ENCODE data around the gene KIF2B.
"Not testable (repeated sequence)": the region's sequence is repeated elsewhere in the genome, so short reads cannot be mapped to it uniquely, and the experiment has no call there.

Gene KIF2B

GRCh38 chr17:53822764-53823163 is at the start of gene KIF2B:
KIF2B (plus strand) TSS chr17:53822927; CDS start chr17:53823034, 107 bp downstream.
- no peak for DNase-seq (ENCODE audit: low read depth in 3 of 3)

GRCh38 chr17:53780320-53780719 is 42.4 kb upstream of the KIF2B start:
- DNase-seq (ENCODE audit: low read depth in 3 of 3), result no peak

- no peak for DNase-seq (ENCODE audit: low read depth in 3 of 3)
Observed at GRCh38 chr17:53791551-53791950, 31.2 kb upstream of the KIF2B start.

GRCh38 chr17:53792451-53792850 is 30.3 kb upstream of the KIF2B start:
- no peak for DNase-seq (ENCODE audit: low read depth in 3 of 3)

- DNase-seq (ENCODE audit: low read depth in 3 of 3), result no peak
Observed at GRCh38 chr17:53792997-53793396, 29.7 kb upstream of the KIF2B start.

GRCh38 chr17:53794875-53795274 is 27.9 kb upstream of the KIF2B start:
- no peak for DNase-seq (ENCODE audit: low read depth in 3 of 3)

GRCh38 chr17:53796642-53797041 is 26.1 kb upstream of the KIF2B start:
- DNase-seq (ENCODE audit: low read depth in 3 of 3), result no peak

GRCh38 chr17:53797501-53797900 is 25.2 kb upstream of the KIF2B start:
- DNase-seq (ENCODE audit: low read depth in 3 of 3), result no peak

- DNase-seq (ENCODE audit: low read depth in 3 of 3), result no peak
Observed at GRCh38 chr17:53804437-53804836, 18.3 kb upstream of the KIF2B start.

GRCh38 chr17:53806473-53806872 is 16.3 kb upstream of the KIF2B start:
- no peak for DNase-seq (ENCODE audit: low read depth in 3 of 3)

GRCh38 chr17:53807286-53807685 is 15.4 kb upstream of the KIF2B start:
- DNase-seq (ENCODE audit: low read depth in 3 of 3), result no peak

- DNase-seq (ENCODE audit: low read depth in 3 of 3), result no peak
Observed at GRCh38 chr17:53818271-53818670, 4.5 kb upstream of the KIF2B start.

GRCh38 chr17:53818929-53819328 is 3.8 kb upstream of the KIF2B start:
- no peak for DNase-seq (ENCODE audit: low read depth in 3 of 3)

- DNase-seq (ENCODE audit: low read depth in 3 of 3), result no peak
Observed at GRCh38 chr17:53819956-53820355, 2.8 kb upstream of the KIF2B start.

- no peak for DNase-seq (ENCODE audit: low read depth in 3 of 3)
Observed at GRCh38 chr17:53823341-53824050, 769 bp downstream of the KIF2B start.

- not testable (repeated sequence) for DNase-seq (ENCODE audit: low read depth in 3 of 3)
Observed at GRCh38 chr17:53834771-53835170, 12.0 kb downstream of the KIF2B start.

- DNase-seq (ENCODE audit: low read depth in 3 of 3), result no peak
Observed at GRCh38 chr17:53837131-53837530, 14.4 kb downstream of the KIF2B start.

GRCh38 chr17:53844491-53845107 is 21.9 kb downstream of the KIF2B start:
- DNase-seq (ENCODE audit: low read depth in 3 of 3), result no peak

GRCh38 chr17:53871128-53871527 is 48.4 kb downstream of the KIF2B start:
- not testable (repeated sequence) for DNase-seq (ENCODE audit: low read depth in 3 of 3)

Data from stimulated activated CD4-positive, alpha-beta T cell treated with anti-CD3 and anti-CD28 coated beads, TNF-alpha, amount 100 ng/mL, for 48 hours (primary cell).